ENCODE data around the gene KIRREL3.

KIRREL3 gene

GRCh38 chr11:126901783-126902182 lies 98.8 kb downstream of the KIRREL3 start:
- no peak overlapping the region for H3K4me3 ChIP-seq (ENCODE audit: low read depth, low read length)
- TF ChIP-seq CTCF (IDR thresholded peaks at IDR 0.05; ENCODE audit: borderline replicate concordance, insufficient read depth, low read depth, low read length), result no peak

- H3K4me3 ChIP-seq (ENCODE audit: low read depth, low read length), result no peak overlapping the region
- TF ChIP-seq CTCF (IDR thresholded peaks at IDR 0.05; ENCODE audit: borderline replicate concordance, insufficient read depth, low read depth, low read length), result no peak
Observed at GRCh38 chr11:126899961-126900748, 100.4 kb downstream of the KIRREL3 start.

GRCh38 chr11:126898802-126899201 lies 101.8 kb downstream of the KIRREL3 start:
- no peak overlapping the region for H3K4me3 ChIP-seq (ENCODE audit: low read depth, low read length)
- no peak for TF ChIP-seq CTCF (IDR thresholded peaks at IDR 0.05; ENCODE audit: borderline replicate concordance, insufficient read depth, low read depth, low read length)

- H3K4me3 ChIP-seq (ENCODE audit: low read depth, low read length), result no peak overlapping the region
- TF ChIP-seq CTCF (IDR thresholded peaks at IDR 0.05; ENCODE audit: borderline replicate concordance, insufficient read depth, low read depth, low read length), result no peak
Observed at GRCh38 chr11:126897430-126897829, 103.1 kb downstream of the KIRREL3 start.

- TF ChIP-seq CTCF (IDR thresholded peaks at IDR 0.05; ENCODE audit: borderline replicate concordance, insufficient read depth, low read depth, low read length), result no peak
- no peak overlapping the region for H3K4me3 ChIP-seq (ENCODE audit: low read depth, low read length)
Observed at GRCh38 chr11:126896025-126896424, 104.5 kb downstream of the KIRREL3 start.

- H3K4me3 ChIP-seq (ENCODE audit: low read depth, low read length), result no peak overlapping the region
- no peak for TF ChIP-seq CTCF (IDR thresholded peaks at IDR 0.05; ENCODE audit: borderline replicate concordance, insufficient read depth, low read depth, low read length)
Observed at GRCh38 chr11:126893796-126894195, 106.8 kb downstream of the KIRREL3 start.

GRCh38 chr11:126892756-126893155 lies 107.8 kb downstream of the KIRREL3 start:
- no peak overlapping the region for H3K4me3 ChIP-seq (ENCODE audit: low read depth, low read length)
- no peak for TF ChIP-seq CTCF (IDR thresholded peaks at IDR 0.05; ENCODE audit: borderline replicate concordance, insufficient read depth, low read depth, low read length)

Data from GM12875 (cell line).